ENCODE measurements around the gene TBC1D3G.
"Not testable (repeated sequence)": the region's sequence is repeated elsewhere in the genome, so short reads cannot be mapped to it uniquely, and the experiment has no call there.

Gene TBC1D3G

DNA sequence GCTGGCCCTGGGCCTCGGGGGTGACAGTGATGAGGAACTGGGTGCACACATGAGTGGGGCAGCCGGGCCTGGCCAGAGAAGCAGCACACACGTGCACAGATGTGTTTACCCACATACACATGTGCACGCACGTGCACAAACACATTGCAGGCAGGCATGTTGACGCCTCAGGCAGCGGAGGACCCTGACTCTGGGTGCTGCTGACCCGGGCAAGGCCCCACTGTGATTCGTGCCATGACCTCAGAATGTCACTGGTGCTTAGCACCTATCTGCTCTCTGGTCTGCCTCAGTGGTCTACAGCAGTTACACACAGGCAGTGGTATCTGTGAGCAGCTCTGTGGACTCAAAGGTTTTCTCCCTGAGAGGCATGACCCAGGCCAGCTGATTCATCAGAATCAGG, at the start of gene TBC1D3G:
TSS of gene TBC1D3G (plus strand) at position 301 of the 400 bp plus-strand sequence. CDS start 1,528 bp downstream, outside the sequence.
- not testable (repeated sequence) for DNase-seq (ENCODE audit: low read depth)

DNA sequence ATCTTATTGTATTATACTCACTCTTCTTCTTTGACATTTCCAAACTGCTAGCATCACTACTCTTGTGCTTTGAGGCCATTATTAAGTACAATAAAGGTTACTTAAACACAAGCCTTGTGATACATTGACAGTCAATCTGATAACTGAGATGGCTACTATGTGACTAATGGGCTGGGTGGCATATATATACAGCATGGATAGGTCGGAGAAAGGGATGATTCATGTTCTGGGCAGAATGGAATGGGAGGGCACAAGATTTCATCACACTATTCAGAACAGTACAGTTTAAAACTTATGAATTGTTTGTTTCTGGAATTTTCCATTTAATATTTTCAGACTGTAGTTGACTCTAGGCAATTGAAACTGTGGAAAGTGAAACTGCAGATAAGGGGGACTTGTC, 40.4 kb upstream of the TBC1D3G start:
- not testable (repeated sequence) for DNase-seq (ENCODE audit: low read depth)

DNA sequence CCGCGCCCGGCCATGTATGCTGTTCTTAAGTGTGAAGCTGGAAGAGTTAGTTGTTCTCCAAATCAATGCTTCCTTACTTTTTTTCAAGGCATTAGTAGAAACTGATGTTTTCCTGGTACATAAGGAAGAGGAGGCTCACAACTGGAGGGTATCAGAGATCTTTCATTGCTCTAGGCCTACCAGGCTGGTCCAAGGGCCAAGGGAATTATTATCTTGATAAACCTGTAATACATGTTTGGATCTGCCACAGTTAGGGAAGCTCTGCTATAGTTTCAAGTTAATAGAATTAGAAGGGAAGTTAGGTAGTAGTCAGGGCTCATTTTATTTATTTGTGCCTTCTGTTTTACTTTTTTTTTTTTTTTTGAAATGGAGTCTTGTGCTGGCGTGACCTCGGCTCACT, 39.5 kb upstream of the TBC1D3G start:
- DNase-seq (ENCODE audit: low read depth): not testable (repeated sequence)

DNA sequence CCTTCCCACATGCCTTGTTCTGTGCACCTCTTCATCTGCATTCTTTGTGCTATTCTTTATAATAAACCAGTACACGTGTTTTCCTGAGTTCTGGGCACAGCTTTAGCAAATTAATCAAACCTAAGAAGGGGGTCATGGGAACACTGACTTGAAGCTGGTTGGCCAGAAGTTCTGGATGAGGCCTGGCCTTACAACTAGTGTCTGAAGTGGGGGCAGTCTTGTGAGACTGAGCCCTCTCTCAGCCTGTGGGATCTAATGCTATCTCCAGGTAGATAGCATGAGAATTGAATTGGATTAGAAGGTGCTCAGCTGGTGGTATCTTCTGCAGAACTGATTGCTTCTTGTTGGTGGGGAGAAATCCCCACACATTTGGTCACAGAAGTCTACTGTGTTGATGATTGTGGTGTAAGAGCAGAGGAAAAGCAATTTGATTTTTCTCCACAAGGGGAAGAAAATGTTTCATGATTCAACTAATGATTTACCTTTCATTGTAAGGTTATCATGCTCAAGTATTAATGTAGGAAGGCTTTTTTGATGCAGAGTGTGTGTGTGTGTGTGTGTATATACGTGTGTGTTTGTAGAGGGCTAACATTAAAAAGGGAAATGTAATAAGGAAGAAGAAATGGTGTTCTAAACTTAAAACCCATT, 33.6 kb upstream of the TBC1D3G start:
- DNase-seq (ENCODE audit: low read depth): not testable (repeated sequence)

DNA sequence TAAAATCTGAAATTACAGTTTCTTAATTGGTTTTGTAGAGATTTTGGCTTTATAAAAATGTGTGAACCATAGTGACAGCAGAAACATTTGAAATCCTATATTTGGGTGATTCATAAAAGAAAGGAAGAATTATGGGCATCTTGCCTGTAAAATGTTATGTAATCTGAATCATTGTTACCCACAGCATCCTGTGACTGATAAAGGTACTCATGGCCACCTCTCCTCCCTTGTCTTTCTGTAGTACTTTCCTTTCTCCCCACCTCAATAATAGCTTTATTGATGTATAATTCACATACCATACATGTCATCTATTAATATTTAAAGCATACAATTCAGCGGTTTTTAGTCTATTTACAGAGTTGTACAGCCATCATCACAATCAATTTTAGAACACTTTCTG, 28.5 kb upstream of the TBC1D3G start:
- not testable (repeated sequence) for DNase-seq (ENCODE audit: low read depth)

DNA sequence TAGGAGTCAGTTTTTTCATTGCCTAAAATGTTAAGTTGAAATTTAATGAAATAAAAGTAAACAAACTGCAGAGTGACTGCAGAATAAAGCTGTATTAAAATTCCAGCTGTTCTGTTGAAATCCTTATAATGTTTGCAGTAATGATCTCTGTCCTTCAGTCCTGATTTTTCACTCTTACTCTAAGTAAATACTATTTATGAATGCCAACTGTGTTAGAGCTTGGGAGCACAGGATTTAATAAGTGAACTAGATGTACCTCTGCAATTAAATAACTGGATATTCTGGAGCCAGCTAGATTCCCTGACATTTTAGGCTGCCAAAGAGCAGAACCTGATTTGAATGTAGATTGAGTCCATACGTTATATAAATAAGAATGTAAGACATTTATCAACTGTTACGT, 7.9 kb upstream of the TBC1D3G start:
- not testable (repeated sequence) for DNase-seq (ENCODE audit: low read depth)

DNA sequence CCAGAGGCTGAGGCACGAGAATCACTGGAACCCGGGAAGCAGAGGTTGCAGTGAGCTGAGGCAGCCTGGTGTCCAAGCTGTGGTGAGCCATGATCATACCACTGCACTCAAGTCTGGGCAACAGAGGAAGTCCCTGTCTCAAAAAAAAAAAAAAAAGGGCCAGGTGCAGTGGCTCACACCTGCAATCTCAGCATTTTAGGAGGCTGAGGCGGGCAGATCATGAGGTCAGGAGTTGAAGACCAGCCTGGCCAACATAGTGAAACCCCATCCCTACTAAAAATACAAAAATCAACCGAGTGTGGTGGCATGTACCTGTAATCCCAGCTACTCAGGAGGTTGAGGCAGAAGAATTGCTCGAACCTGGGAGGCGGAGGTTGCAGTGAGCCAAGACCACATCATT, 38.8 kb downstream of the TBC1D3G start:
- DNase-seq (ENCODE audit: low read depth): not testable (repeated sequence)

DNA sequence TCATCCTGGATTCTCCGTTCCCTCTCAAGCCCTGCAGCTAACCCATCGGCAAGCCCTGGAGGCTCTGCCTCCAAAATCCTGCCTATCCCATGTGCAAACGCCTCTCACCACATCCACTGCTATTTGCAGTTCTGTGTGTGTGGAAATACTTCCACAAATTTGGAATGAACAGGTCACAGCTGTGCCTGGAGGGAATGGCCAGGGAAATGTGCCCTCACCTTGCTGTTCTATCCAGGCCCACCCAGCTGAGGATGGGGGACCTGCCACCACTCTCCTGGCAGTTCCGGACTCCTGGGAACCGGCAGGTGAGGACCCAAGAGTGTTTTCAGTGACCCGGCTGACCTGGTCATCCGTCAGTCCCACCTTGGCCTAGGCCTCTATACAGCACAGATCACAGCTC, 52.3 kb downstream of the TBC1D3G start:
- not testable (repeated sequence) for DNase-seq (ENCODE audit: low read depth)

Measured in activated T-cell treated with anti-CD3 and anti-CD28 coated beads for 48 hours (primary cell).